Measurements from ENCODE around the gene ASCC3.

Gene ASCC3

DNA sequence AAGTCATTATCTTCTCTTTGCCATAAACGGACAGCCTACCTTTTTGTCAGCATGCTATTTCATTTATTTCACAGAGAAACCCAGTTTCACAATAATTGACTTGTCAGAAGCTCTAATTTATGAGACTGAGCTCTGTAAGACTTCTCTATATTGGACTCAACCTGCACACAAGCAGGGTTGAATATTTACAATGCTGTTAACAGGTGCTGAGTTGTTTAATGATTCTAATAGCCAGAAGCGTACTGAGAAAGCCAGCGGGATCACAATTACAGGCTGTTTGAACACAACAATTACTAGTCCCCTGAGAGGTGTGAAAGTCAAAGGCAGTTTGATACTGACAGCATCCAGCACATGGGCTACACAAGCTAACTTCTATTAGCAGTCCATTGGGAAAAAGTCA lies 288.2 kb downstream of the ASCC3 start:
- no peak for DNase-seq (ENCODE audit: low read depth)
- no peak overlapping the region for H3K4me3 ChIP-seq (ENCODE audit: low read depth, low read length)
- TF ChIP-seq, protein P1, sequence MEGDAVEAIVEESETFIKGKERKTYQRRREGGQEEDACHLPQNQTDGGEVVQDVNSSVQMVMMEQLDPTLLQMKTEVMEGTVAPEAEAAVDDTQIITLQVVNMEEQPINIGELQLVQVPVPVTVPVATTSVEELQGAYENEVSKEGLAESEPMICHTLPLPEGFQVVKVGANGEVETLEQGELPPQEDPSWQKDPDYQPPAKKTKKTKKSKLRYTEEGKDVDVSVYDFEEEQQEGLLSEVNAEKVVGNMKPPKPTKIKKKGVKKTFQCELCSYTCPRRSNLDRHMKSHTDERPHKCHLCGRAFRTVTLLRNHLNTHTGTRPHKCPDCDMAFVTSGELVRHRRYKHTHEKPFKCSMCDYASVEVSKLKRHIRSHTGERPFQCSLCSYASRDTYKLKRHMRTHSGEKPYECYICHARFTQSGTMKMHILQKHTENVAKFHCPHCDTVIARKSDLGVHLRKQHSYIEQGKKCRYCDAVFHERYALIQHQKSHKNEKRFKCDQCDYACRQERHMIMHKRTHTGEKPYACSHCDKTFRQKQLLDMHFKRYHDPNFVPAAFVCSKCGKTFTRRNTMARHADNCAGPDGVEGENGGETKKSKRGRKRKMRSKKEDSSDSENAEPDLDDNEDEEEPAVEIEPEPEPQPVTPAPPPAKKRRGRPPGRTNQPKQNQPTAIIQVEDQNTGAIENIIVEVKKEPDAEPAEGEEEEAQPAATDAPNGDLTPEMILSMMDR (IDR thresholded peaks at IDR 0.05; ENCODE audit: insufficient read depth, low read depth, low read length, missing control alignments) = no peak

DNA sequence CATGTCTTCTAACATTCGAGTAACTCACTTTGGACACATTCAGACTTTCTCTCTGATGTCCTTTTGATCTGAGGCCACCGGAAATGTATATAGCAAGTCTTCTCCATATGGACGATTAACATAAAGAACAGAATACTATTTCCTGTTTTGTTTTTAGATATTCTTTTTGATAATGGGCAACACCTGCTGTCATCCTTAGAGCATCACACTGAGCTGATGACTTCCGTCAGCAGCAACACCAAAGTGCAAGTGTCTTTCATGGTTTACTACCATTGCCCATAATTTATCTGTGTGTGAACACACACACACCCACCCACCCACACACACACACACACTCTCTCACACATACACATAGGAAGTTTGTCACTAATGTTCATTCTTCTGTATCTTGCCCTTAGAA lies 303.7 kb downstream of the ASCC3 start:
- DNase-seq (ENCODE audit: low read depth) = no peak
- TF ChIP-seq, protein P1 (IDR thresholded peaks at IDR 0.05; ENCODE audit: insufficient read depth, low read depth, low read length, missing control alignments) = no peak
- no peak overlapping the region for H3K4me3 ChIP-seq (ENCODE audit: low read depth, low read length)

- DNase-seq (ENCODE audit: low read depth) = no peak
- TF ChIP-seq, protein P1 (IDR thresholded peaks at IDR 0.05; ENCODE audit: insufficient read depth, low read depth, low read length, missing control alignments) = no peak
- H3K4me3 ChIP-seq (ENCODE audit: low read depth, low read length) = no peak overlapping the region
These were observed 305.2 kb downstream of the ASCC3 start for GRCh38 chr6:100575921-100576320.

DNA sequence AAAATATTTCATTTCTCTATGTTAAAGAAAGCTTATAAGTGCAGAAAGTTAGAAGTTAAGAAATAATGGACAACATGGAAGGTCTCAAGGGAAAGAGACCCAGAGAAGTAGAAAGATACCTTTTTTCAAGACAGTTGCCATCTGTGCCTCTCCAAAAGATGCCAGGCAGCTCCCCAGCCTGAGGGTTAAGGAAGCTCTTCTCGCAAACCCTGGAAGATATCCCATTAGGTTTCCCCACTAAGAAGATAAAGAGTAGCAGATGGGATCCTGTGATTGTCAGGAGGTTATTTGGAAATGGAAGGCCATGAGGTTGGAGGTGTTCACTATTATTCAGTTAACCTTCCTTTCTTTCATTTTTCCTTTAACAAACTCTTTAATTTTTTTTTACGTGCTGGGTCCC lies 306.3 kb downstream of the ASCC3 start:
- H3K4me3 ChIP-seq (ENCODE audit: low read depth, low read length) = no peak overlapping the region
- DNase-seq (ENCODE audit: low read depth) = no peak
- TF ChIP-seq, protein P1 (IDR thresholded peaks at IDR 0.05; ENCODE audit: insufficient read depth, low read depth, low read length, missing control alignments) = no peak

- H3K4me3 ChIP-seq (ENCODE audit: low read depth, low read length) = no peak overlapping the region
- DNase-seq (ENCODE audit: low read depth) = peak; percentile 5
- TF ChIP-seq, protein P1 (IDR thresholded peaks at IDR 0.05; ENCODE audit: insufficient read depth, low read depth, low read length, missing control alignments) = peak; percentile 1
These were observed 308.0 kb downstream of the ASCC3 start for GRCh38 chr6:100573166-100573565.

- TF ChIP-seq, protein P1 (IDR thresholded peaks at IDR 0.05; ENCODE audit: insufficient read depth, low read depth, low read length, missing control alignments) = no peak
- H3K4me3 ChIP-seq (ENCODE audit: low read depth, low read length) = no peak overlapping the region
- DNase-seq (ENCODE audit: low read depth) = no peak
These were observed 312.9 kb downstream of the ASCC3 start for GRCh38 chr6:100568255-100568654.

DNA sequence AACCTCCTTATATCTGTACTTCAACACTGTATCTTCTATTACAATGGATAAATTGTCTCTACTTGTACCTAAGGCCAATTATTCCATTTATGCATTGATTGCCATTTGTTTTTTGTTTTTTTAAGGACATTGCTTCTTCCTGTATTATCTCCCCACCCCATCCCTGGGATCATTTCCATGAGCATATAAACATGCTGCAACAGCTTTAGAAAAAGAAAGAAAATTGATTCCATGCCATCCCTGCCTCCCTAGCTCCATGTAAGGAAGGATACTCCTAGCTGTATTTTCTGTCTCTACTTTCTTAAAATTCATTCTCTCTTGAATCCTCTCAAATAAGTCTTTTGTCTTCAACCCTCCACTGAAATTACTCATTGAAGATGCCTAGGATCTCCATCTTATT lies 314.6 kb downstream of the ASCC3 start:
- TF ChIP-seq, protein P1 (IDR thresholded peaks at IDR 0.05; ENCODE audit: insufficient read depth, low read depth, low read length, missing control alignments) = no peak
- H3K4me3 ChIP-seq (ENCODE audit: low read depth, low read length) = no peak overlapping the region
- DNase-seq (ENCODE audit: low read depth) = no peak
